Endothelial cell (in vitro differentiated cells): ENCODE data around the gene SVEP1. TPM values are rescaled to one million over a fixed set of nuclear protein-coding genes. Genes with fewer than 3 reads are reported as not detected.

Source experiments
- DNase-seq: peaks from one replicate; pipeline ENCODE4 v3.0.0; 2021; ENCODE audit warnings: low spot score
- H3K27ac Mint-ChIP-seq: one replicate; pipeline ENCODE4 v1.8.0; 2021; ENCODE audit warnings: mixed read lengths, inconsistent platforms; ENCODE audit not compliant: unreplicated experiment
- H3K27me3 Mint-ChIP-seq: one replicate; pipeline ENCODE4 v1.8.0; 2021; ENCODE audit warnings: mild to moderate bottlenecking, moderate library complexity, mixed read lengths, inconsistent platforms; ENCODE audit not compliant: unreplicated experiment
- H3K36me3 Mint-ChIP-seq: one replicate; pipeline ENCODE4 v1.8.0; 2021; ENCODE audit warnings: mild to moderate bottlenecking, low read depth, mixed read lengths, inconsistent platforms; ENCODE audit not compliant: unreplicated experiment
- H3K4me1 Mint-ChIP-seq: one replicate; pipeline ENCODE4 v1.8.0; 2021; ENCODE audit warnings: mild to moderate bottlenecking, mixed read lengths, inconsistent platforms; ENCODE audit not compliant: unreplicated experiment
- H3K4me3 Mint-ChIP-seq: one replicate; pipeline ENCODE4 v1.8.0; 2021; ENCODE audit warnings: mild to moderate bottlenecking, mixed read lengths, inconsistent platforms; ENCODE audit not compliant: unreplicated experiment
- H3K9me3 Mint-ChIP-seq: one replicate; pipeline ENCODE4 v1.8.0; 2021; ENCODE audit warnings: mixed read lengths, inconsistent platforms; ENCODE audit not compliant: unreplicated experiment
- total RNA-seq: library from RNA; stranded (reverse); fragmentation: NEBNext Ultra II Directional; extraction: Animal tissue kit (Norgen Biotek cat#: 25700); gene quantifications from one replicate; pipeline ENCODE4 v1.2.1, GENCODE V29; 2021; ENCODE audit not compliant: unreplicated experiment
- TF ChIP-seq, protein P1 (sequence below): fragments of 200-600 bp; sonication (generic); IDR thresholded peaks from one replicate; pipeline ENCODE4 v1.5.0; 2021; ENCODE audit warnings: antibody characterized with exemption; ENCODE audit not compliant: unreplicated experiment

Gene SVEP1
- total RNA-seq, 1 donor from 2014 or later, result 0.08 TPM

DNA sequence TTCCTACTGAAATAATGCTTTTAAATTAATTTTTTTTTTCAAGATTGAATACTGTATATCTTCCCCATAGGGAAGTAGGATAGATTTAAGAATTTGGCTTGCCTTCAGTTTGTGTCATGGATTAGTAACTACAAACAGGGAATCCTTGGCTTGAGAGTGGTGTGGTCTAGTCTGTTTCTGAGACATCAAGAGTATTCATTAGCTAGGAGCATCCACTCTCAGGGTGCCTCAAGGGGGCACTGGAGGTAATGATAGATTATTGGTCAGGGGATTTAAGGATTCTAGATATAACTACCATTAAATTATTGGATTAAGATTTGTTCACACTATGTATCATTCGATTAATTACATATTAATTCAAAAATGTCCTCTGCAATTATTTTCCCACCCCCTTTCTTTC, 150.1 kb downstream of the SVEP1 start:
- Mint-ChIP-seq H3K4me1 (no peaks in the 10 kb centered on the region), H3K27me3 (no peaks in the 10 kb centered on the region), H3K36me3 (no peaks in the 10 kb centered on the region), H3K27ac (no peak overlapping the region), H3K4me3 (no peak overlapping the region), H3K9me3 (no peaks in the 10 kb centered on the region)
- TF ChIP-seq, protein P1, sequence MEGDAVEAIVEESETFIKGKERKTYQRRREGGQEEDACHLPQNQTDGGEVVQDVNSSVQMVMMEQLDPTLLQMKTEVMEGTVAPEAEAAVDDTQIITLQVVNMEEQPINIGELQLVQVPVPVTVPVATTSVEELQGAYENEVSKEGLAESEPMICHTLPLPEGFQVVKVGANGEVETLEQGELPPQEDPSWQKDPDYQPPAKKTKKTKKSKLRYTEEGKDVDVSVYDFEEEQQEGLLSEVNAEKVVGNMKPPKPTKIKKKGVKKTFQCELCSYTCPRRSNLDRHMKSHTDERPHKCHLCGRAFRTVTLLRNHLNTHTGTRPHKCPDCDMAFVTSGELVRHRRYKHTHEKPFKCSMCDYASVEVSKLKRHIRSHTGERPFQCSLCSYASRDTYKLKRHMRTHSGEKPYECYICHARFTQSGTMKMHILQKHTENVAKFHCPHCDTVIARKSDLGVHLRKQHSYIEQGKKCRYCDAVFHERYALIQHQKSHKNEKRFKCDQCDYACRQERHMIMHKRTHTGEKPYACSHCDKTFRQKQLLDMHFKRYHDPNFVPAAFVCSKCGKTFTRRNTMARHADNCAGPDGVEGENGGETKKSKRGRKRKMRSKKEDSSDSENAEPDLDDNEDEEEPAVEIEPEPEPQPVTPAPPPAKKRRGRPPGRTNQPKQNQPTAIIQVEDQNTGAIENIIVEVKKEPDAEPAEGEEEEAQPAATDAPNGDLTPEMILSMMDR, result no peak
- no peak for DNase-seq

DNA sequence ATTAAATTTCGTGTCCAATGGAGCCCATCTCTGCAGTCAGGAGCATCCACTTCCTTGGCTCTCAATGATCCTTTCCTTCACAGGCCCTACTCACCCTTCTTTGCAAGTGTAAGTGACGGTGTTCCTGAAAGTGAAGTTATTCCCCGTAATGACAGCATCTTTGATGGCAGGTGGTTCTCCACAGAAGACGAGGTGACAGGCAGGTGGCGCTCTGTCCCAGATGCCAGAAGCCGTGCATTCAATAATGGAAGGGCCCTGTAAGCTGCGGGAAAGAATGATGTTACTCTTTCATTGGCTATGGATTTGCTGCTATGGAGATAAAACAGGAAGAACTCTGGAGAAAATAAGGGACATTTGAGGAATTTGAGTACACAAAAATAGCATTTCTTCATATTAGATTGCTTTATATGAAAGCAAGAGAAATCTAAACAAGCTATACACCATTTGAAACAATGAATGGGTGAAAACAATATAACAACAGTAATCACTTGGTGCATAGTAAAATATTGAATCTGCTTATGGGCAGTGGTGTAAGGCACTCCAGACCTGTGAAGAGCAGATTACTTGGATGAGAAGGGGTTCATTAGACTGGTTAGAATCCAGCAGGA, 151.9 kb downstream of the SVEP1 start:
- H3K36me3 Mint-ChIP-seq, result no peaks in the 10 kb centered on the region
- TF ChIP-seq, protein P1, result peak; percentile 32
- no peaks in the 10 kb centered on the region for H3K27me3 Mint-ChIP-seq
- H3K9me3 Mint-ChIP-seq, result no peaks in the 10 kb centered on the region
- H3K4me3 Mint-ChIP-seq, result no peak overlapping the region
- H3K4me1 Mint-ChIP-seq, result no peaks in the 10 kb centered on the region
- no peak overlapping the region for H3K27ac Mint-ChIP-seq
- peak; percentile 72 for DNase-seq

DNA sequence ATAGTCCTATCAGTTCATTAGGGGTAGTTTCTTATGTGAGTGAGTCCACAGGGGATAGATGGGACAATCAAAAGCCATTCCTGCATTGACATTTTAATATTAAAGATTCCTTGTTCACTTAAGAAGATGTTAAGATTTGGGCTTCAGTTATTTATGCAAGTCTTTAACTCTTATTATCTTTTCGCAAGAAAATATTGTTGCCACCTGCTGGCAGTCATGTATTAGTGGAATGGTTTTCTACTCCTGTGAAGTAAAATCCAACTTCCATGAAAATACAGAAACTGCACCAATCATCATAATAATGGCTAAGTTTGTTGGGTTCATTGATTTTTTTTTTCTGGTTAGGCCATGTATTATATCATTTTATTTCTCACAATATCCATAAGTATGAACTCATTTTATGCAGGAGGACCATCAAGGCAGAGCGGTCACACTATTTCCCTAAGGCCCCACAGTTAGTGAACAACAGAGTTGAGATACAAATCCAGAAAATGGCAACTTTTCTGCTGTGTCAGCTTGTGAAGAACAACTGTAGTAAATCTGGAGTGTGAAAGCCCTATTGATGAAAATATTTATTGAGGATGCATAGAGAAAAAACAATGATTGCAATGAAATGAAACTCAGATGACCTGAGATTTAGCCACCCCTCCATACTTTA, 153.4 kb downstream of the SVEP1 start:
- TF ChIP-seq, protein P1, result peak; percentile 54
- Mint-ChIP-seq H3K27me3 (no peaks in the 10 kb centered on the region), H3K4me3 (no peak overlapping the region), H3K4me1 (no peaks in the 10 kb centered on the region), H3K27ac (no peak overlapping the region), H3K9me3 (no peaks in the 10 kb centered on the region), H3K36me3 (no peaks in the 10 kb centered on the region)
- DNase-seq, result no peak

DNA sequence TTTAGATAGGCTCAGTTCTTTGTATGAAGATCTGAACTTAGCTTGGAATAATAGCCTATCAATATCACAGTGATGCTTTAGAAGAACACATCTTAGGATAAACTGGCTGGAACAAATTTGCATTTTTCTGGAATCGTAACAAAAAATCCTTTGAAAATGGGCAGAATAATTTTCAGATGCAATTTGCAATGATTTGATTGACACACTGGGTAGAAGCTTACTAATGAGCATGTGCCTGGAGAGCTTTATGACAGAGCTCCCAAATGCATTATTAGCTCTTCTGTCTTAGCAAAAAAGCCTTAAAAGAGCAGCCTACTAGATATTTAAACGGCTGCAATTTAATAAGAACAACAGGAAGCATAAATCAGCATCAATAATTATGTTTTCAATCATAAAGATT, 165.1 kb downstream of the SVEP1 start:
- Mint-ChIP-seq H3K4me3 (no peak overlapping the region), H3K27ac (no peak overlapping the region), H3K27me3 (peaks cover 2% of the 10 kb centered on the region), H3K9me3 (peaks cover 6% of the 10 kb centered on the region), H3K4me1 (no peaks in the 10 kb centered on the region), H3K36me3 (peaks cover 7% of the 10 kb centered on the region)
- TF ChIP-seq, protein P1, result no peak
- no peak for DNase-seq

DNA sequence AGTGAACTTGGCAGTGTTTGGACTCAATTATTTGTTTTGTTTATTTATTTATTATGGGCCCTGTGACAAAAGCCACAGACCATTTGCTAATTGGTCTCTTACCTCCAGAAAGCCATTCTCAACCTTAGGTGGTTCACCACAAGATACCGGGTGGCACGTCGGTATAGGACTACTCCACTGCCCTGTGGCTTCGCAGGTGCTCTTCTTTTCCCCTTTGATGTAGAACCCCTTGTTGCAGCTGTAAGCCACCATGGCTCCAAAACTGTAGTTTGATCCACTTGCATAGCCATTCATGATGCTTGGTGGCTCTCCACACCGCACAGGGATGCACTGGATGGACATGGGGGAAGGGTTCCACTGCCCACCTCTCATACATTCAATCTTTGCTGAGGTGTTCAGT, 168.6 kb downstream of the SVEP1 start:
- H3K4me3 Mint-ChIP-seq, result no peak overlapping the region
- no peaks in the 10 kb centered on the region for H3K9me3 Mint-ChIP-seq
- no peak for DNase-seq
- no peaks in the 10 kb centered on the region for H3K4me1 Mint-ChIP-seq
- TF ChIP-seq, protein P1, result no peak
- H3K27ac Mint-ChIP-seq, result no peak overlapping the region
- H3K36me3 Mint-ChIP-seq, result no peaks in the 10 kb centered on the region
- H3K27me3 Mint-ChIP-seq, result peaks cover 2% of the 10 kb centered on the region
